H1 (cell line): Measurements from ENCODE around the gene VIT. TPM values are rescaled to one million over a fixed set of nuclear protein-coding genes. Genes with fewer than 3 reads are reported as not detected.

ENCODE experiments used
- CTCF ChIA-PET: fragments of 300-600 bp; sonication (Branson Sonifier 250); formaldehyde crosslinking; loops from one replicate; lab custom pipeline; 2021; ENCODE audit not compliant: partially characterized antibody; lab: Charles Lee
- POLR2A ChIA-PET: fragments of 300-600 bp; sonication (Branson Sonifier 250); formaldehyde crosslinking; loops from one replicate; lab custom pipeline; 2021; ENCODE audit warnings: inconsistent platforms; ENCODE audit not compliant: partially characterized antibody; lab: Charles Lee
- DNase-seq, 2 experiments: peaks; one replicate each; pipeline versions ENCODE4 v3.0.0 to v3.0.0-alpha.2; 2010 to 2022; ENCODE audit warnings: low spot score in 2 of 2, low read depth in 1 of 2, mixed read lengths in 1 of 2
- FAIRE-seq: peaks from 2 replicates; lab custom pipeline; 2011; peaks lifted over from hg19 to GRCh38; lab: Jason Lieb, UNC
- H2AFZ ChIP-seq: 2 replicates; pipeline ENCODE4 v1.8.1; 2012; ENCODE audit warnings: low read length, inconsistent platforms
- H2AK5ac ChIP-seq: 2 replicates; pipeline ENCODE4 v1.6.1; 2013; ENCODE audit warnings: low read depth, low read length
- H2BK120ac ChIP-seq: replicated peaks from 2 replicates; pipeline ENCODE3; 2013; ENCODE audit warnings: low read depth, low read length, inconsistent platforms
- H2BK12ac ChIP-seq: 2 replicates; pipeline ENCODE4 v1.6.1; 2013; ENCODE audit warnings: low read depth, low read length
- H2BK15ac ChIP-seq: 2 replicates; pipeline ENCODE4 v1.6.1; 2013; ENCODE audit warnings: low read length
- H2BK20ac ChIP-seq: 2 replicates; pipeline ENCODE4 v1.6.1; 2013; ENCODE audit warnings: low read length
- H2BK5ac ChIP-seq: 2 replicates; pipeline ENCODE4 v1.6.1; 2013; ENCODE audit warnings: low read depth, low read length
- H3K14ac ChIP-seq: 2 replicates; pipeline ENCODE4 v1.6.1; 2013; ENCODE audit warnings: inconsistent platforms; ENCODE audit not compliant: insufficient read length
- H3K18ac ChIP-seq: 2 replicates; pipeline ENCODE4 v1.6.1; 2013; ENCODE audit warnings: low read length; ENCODE audit errors: extremely low read depth
- H3K23ac ChIP-seq: 2 replicates; pipeline ENCODE4 v1.6.1; 2013; ENCODE audit warnings: inconsistent platforms; ENCODE audit not compliant: insufficient read length
- H3K23me2 ChIP-seq: 2 replicates; pipeline ENCODE4 v1.6.1; 2013; ENCODE audit warnings: low read depth, low read length
- H3K27ac ChIP-seq: 2 replicates; pipeline ENCODE4 v1.6.1; 2011; ENCODE audit warnings: low read depth, low read length, inconsistent platforms
- H3K27me3 ChIP-seq, 4 experiments: replicated peaks in 1 of 4; 1 replicate in 1 of 4; 2 replicates in 3 of 4; pipeline versions ENCODE4 v1.6.1 to v1.8.1; 2011 to 2013; ENCODE audit warnings: low read length in 3 of 4, mild to moderate bottlenecking in 3 of 4, inconsistent platforms in 2 of 4, mixed read lengths in 2 of 4, moderate library complexity in 1 of 4; ENCODE audit not compliant: control insufficient read depth in 3 of 4, insufficient read depth in 3 of 4; ENCODE audit errors: extremely low read depth in 1 of 4
- H3K36me3 ChIP-seq, 4 experiments: 2 replicates each; pipeline versions ENCODE4 v1.6.1 to v1.8.1; 2011 to 2013; ENCODE audit warnings: mild to moderate bottlenecking in 4 of 4, low read length in 3 of 4, moderate library complexity in 2 of 4, control low read depth in 1 of 4, inconsistent platforms in 1 of 4; ENCODE audit not compliant: insufficient read depth in 4 of 4, control insufficient read depth in 2 of 4
- H3K4ac ChIP-seq: replicated peaks from 2 replicates; pipeline ENCODE3; 2013; ENCODE audit warnings: low read length, low read depth, mixed read lengths, inconsistent platforms; ENCODE audit not compliant: insufficient read length
- H3K4me1 ChIP-seq, 4 experiments: replicated peaks in 1 of 4; 1 replicate in 1 of 4; 2 replicates in 3 of 4; pipeline versions ENCODE4 v1.6.1 to v1.8.1; 2011 to 2013; ENCODE audit warnings: low read length in 3 of 4, inconsistent platforms in 2 of 4, mixed read lengths in 1 of 4; ENCODE audit not compliant: insufficient read depth in 4 of 4, control insufficient read depth in 3 of 4
- H3K4me2 ChIP-seq, 2 experiments: 2 replicates each; pipeline versions ENCODE4 v1.6.1 to v1.8.1; 2011 to 2013; ENCODE audit warnings: low read depth in 2 of 2, low read length in 2 of 2, control low read depth in 1 of 2, inconsistent platforms in 1 of 2, mild to moderate bottlenecking in 1 of 2; ENCODE audit not compliant: insufficient read depth in 1 of 2
- H3K4me3 ChIP-seq, 4 experiments: fragments of 200-600, 300-600 bp in 1 of 4; sonication (generic), shearing (Covaris generic), sonication (Bioruptor Twin) in 1 of 4; 2 replicates each; pipeline versions ENCODE4 v1.5.1 to v1.8.1; 2011 to 2016; ENCODE audit warnings: low read length in 4 of 4, low read depth in 3 of 4, control low read depth in 2 of 4, inconsistent platforms in 2 of 4, mild to moderate bottlenecking in 2 of 4, mixed read lengths in 1 of 4, moderate library complexity in 1 of 4; ENCODE audit not compliant: insufficient read depth in 2 of 4; ENCODE audit errors: extremely low read depth in 1 of 4
- H3K56ac ChIP-seq: replicated peaks from 2 replicates; pipeline ENCODE3; 2013; ENCODE audit warnings: low read depth, mild to moderate bottlenecking, mixed read lengths, low read length, inconsistent platforms; ENCODE audit not compliant: insufficient read length
- H3K79me1 ChIP-seq: 2 replicates; pipeline ENCODE4 v1.6.1; 2013; ENCODE audit warnings: low read depth, low read length, control low read depth
- H3K79me2 ChIP-seq, 2 experiments: 2 replicates each; pipeline versions ENCODE4 v1.6.1 to v1.8.1; 2012 to 2013; ENCODE audit warnings: low read length in 2 of 2, mild to moderate bottlenecking in 2 of 2, inconsistent platforms in 1 of 2; ENCODE audit not compliant: insufficient read depth in 2 of 2, control insufficient read depth in 1 of 2
- H3K9ac ChIP-seq, 4 experiments: replicated peaks in 1 of 4; 1 replicate in 1 of 4; 2 replicates in 3 of 4; pipeline versions ENCODE4 v1.6.1 to v1.8.1; 2011 to 2013; ENCODE audit warnings: low read depth in 3 of 4, low read length in 3 of 4, control low read depth in 2 of 4, mild to moderate bottlenecking in 2 of 4, moderate library complexity in 2 of 4, inconsistent platforms in 1 of 4; ENCODE audit errors: extremely low read depth in 1 of 4
- H3K9me3 ChIP-seq, 2 experiments: 2 replicates each; pipeline versions ENCODE4 v1.6.1 to v1.8.1; 2012 to 2013; ENCODE audit warnings: mild to moderate bottlenecking in 2 of 2, moderate library complexity in 2 of 2, control low read depth in 1 of 2, inconsistent platforms in 1 of 2, low read depth in 1 of 2, low read length in 1 of 2, mixed read lengths in 1 of 2; ENCODE audit not compliant: insufficient read depth in 2 of 2
- H4K20me1 ChIP-seq, 2 experiments: replicated peaks in 1 of 2; 2 replicates each; pipeline versions ENCODE3 to v1.8.1; 2011 to 2013; ENCODE audit warnings: inconsistent platforms in 2 of 2, low read length in 2 of 2, mild to moderate bottlenecking in 1 of 2; ENCODE audit not compliant: insufficient read depth in 2 of 2, control insufficient read depth in 1 of 2
- H4K5ac ChIP-seq: 2 replicates; pipeline ENCODE4 v1.6.1; 2013; ENCODE audit warnings: low read length, low read depth, mixed read lengths, inconsistent platforms; ENCODE audit not compliant: insufficient read length
- H4K8ac ChIP-seq: 2 replicates; pipeline ENCODE4 v1.8.0; 2013; ENCODE audit warnings: mild to moderate bottlenecking, moderate library complexity, low read length, inconsistent platforms; ENCODE audit not compliant: insufficient read depth; ENCODE audit errors: extremely low read depth
- H4K91ac ChIP-seq: replicated peaks from 2 replicates; pipeline ENCODE3; 2013; ENCODE audit warnings: low read length, mixed read lengths, inconsistent platforms; ENCODE audit not compliant: insufficient read length
- BCL11A ChIP-seq, 2 experiments: IDR thresholded peaks; one replicate each; pipeline ENCODE4 v1.6.1; 2011; ENCODE audit warnings: low read depth in 2 of 2, low read length in 2 of 2, mild to moderate bottlenecking in 2 of 2
- CBX5 ChIP-seq: fragments of 300-800, 300-1000 bp; sonication (generic); IDR thresholded peaks from 2 replicates; pipeline ENCODE4 v1.7.1; 2016; ENCODE audit warnings: antibody characterized with exemption, low read length, low read depth
- CHD1 ChIP-seq: IDR thresholded peaks from 2 replicates; pipeline ENCODE4 v1.6.1; 2012; ENCODE audit warnings: low read depth, low read length, improper control_type of control experiment
- GABPA ChIP-seq: IDR thresholded peaks from 2 replicates; pipeline ENCODE4 v1.6.1; 2011; ENCODE audit warnings: mild to moderate bottlenecking, low read length, moderate library complexity, borderline replicate concordance; ENCODE audit not compliant: insufficient read depth
- HDAC6 ChIP-seq: IDR thresholded peaks from one replicate; pipeline ENCODE4 v1.7.1; 2012; ENCODE audit warnings: low read depth, mild to moderate bottlenecking, inconsistent platforms, low read length, moderate library complexity
- JUND ChIP-seq: IDR thresholded peaks from 2 replicates; pipeline ENCODE4 v1.6.1; 2011; ENCODE audit warnings: mild to moderate bottlenecking, improper control_type of control experiment, low read length
- MAFK ChIP-seq: IDR thresholded peaks from 2 replicates; pipeline ENCODE4 v1.6.1; 2012; ENCODE audit warnings: low read depth, mild to moderate bottlenecking, improper control_type of control experiment, low read length
- NANOG ChIP-seq: IDR thresholded peaks from 2 replicates; pipeline ENCODE4 v1.6.1; 2011; ENCODE audit warnings: low read length, low read depth, mild to moderate bottlenecking, inconsistent platforms; ENCODE audit not compliant: insufficient read depth, poor library complexity, severe bottlenecking
- PHF8 ChIP-seq: fragments of 200-600 bp; sonication (generic); conservative IDR thresholded peaks from 2 replicates; pipeline ENCODE4 v1.7.1; 2012; ENCODE audit warnings: low read depth, mild to moderate bottlenecking, inconsistent platforms, low read length, moderate library complexity
- POLR2AphosphoS5 ChIP-seq: IDR thresholded peaks from 2 replicates; pipeline ENCODE4 v1.6.1; 2011; ENCODE audit warnings: low read depth, low read length
- RFX5 ChIP-seq: IDR thresholded peaks from 2 replicates; pipeline ENCODE4 v1.6.1; 2011; ENCODE audit warnings: low read depth, low read length, improper control_type of control experiment, borderline replicate concordance
- RXRA ChIP-seq: IDR thresholded peaks from 2 replicates; pipeline ENCODE4 v1.6.1; 2011; ENCODE audit warnings: low read depth, mild to moderate bottlenecking, low read length, moderate library complexity; ENCODE audit not compliant: insufficient read depth
- SIN3A ChIP-seq, 2 experiments: IDR thresholded peaks in 1 of 2; conservative IDR thresholded peaks in 1 of 2; 2 replicates each; pipeline ENCODE4 v1.6.1; 2011 to 2012; ENCODE audit warnings: low read length in 2 of 2, improper control_type of control experiment in 1 of 2, low read depth in 1 of 2, mild to moderate bottlenecking in 1 of 2
- SIX5 ChIP-seq: IDR thresholded peaks from 2 replicates; pipeline ENCODE4 v1.6.1; 2011; ENCODE audit warnings: mild to moderate bottlenecking, low read depth, low read length
- SP1 ChIP-seq: IDR thresholded peaks from 2 replicates; pipeline ENCODE4 v1.6.1; 2011; ENCODE audit warnings: low read depth, low read length
- WGBS, 2 experiments: shearing (Covaris generic) in 1 of 2; methylation state at CpG; one replicate each; pipeline versions ENCODE4 v1.1.6 to v1.1.7; 2013 to 2015; ENCODE audit warnings: low lambda C conversion rate in 2 of 2, mixed read lengths in 2 of 2, inconsistent platforms in 1 of 2, low coverage in 1 of 2, missing lambda C conversion rate in 1 of 2; ENCODE audit not compliant: insufficient replicate concordance in 2 of 2, insufficient coverage in 1 of 2, insufficient read length in 1 of 2; ENCODE audit errors: extremely low coverage in 1 of 2, missing lambda C conversion rate in 1 of 2; 5-methylcytosine and 5-hydroxymethylcytosine counted together
- polyA plus RNA-seq, 7 experiments: library from polyadenylated mRNA; depleted of rRNA in 3 of 7; stranded (reverse) in 5 of 7; unstranded in 2 of 7; fragments of >200 nt in 5 of 7; fragments of 200-250 nt in 2 of 7; gene quantifications; 1 replicate in 5 of 7; 2 replicates in 1 of 7; 4 replicates in 1 of 7; pipeline versions ENCODE4 v1.2.1 to v1.2.3, GENCODE V29; 2011 to 2013; ENCODE audit warnings: missing spikeins in 2 of 7, mixed read lengths in 2 of 7
- total RNA-seq: library from RNA; stranded (reverse); fragmentation: NEBNext Ultra II Directional; extraction: Animal tissue kit (Norgen Biotek cat#: 25700); gene quantifications from 2 replicates; pipeline ENCODE4 v1.2.1, GENCODE V29; 2021

The VIT gene
- total and polyA plus RNA-seq, 2 of the 8 experiments (the other 6 are each of a cell fraction or from before 2014, with no cell fraction given): 0.03 TPM; not detected in 1

DNA sequence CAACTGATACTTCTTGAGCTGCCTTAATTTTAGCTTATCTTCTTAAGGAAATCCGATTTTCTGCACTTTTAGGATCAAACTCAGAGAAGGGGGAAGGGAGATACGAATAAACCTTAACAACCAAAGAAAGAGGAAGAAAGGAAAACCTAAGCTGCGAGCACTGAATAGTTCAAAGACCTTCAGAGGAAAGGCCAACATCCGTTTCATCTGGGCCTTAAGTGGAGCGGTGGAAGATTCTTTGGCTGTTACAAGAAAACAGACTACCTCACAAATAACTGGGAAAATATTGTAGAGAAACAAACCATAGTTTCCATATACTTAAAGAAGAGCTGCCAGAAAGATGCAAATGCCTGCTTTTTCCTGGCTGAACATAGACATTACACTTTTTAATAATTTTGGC lies 43.6 kb downstream of the VIT start:
- FAIRE-seq: no peak
- CTCF ChIA-PET: interaction anchor here (0.9 to 5.1 kb wide), 5 partner anchors 12 to 36 kb away, joined by 3 to 24 read pairs (median 3); no protein-coding TSS in a partner anchor

More for the DNA sequence above, 43.6 kb downstream of the VIT start:
- Histone ChIP-seq H2BK12ac (no peak overlapping the region), H2BK120ac (no peak overlapping the region), H3K27me3 (no peaks in the 10 kb centered on the region; a peak in 1 of 7 replicates), H3K23ac (no peak overlapping the region), H3K18ac (no peak overlapping the region), H3K14ac (no peak overlapping the region), H3K4me3 (no peak overlapping the region), H3K27ac (no peak overlapping the region), H3K9ac (no peak overlapping the region), H2BK20ac (no peak overlapping the region), H4K8ac (no peak overlapping the region), H3K36me3 (no peaks in the 10 kb centered on the region), H4K5ac (no peak overlapping the region), H3K4me1 (peaks cover 0 to 8% (median under 1%) of the 10 kb centered on the region in 4 experiments; a peak in 2 of 7 replicates), H3K79me1 (no peaks in the 10 kb centered on the region), H3K4me2 (no peak overlapping the region), H4K91ac (no peak overlapping the region), H3K9me3 (no peaks in the 10 kb centered on the region), H2BK15ac (no peak overlapping the region), H4K20me1 (no peaks in the 10 kb centered on the region), H2AFZ (no peak overlapping the region), H2AK5ac (no peak overlapping the region)
- no peak for DNase-seq
- 85% methylated on average over 5 of the region's 5 CpGs; no CpG with 5 or more reads in 1 of the 2 experiments for WGBS, 2 experiments
- POLR2A ChIA-PET: interaction anchor here (0.5 kb wide), 1 partner anchor 248 kb away, joined by 3 read pairs; no protein-coding TSS in a partner anchor
- no peak for TF ChIP-seq SIX5
- TF ChIP-seq HDAC6: no peak
- TF ChIP-seq PHF8: no peak
- no peak for TF ChIP-seq CHD1
- no peak for TF ChIP-seq BCL11A (IDR thresholded peaks at IDR 0.05; ENCODE audit: low read depth in 2 of 2, low read length in 2 of 2)
- TF ChIP-seq MAFK: no peak
- TF ChIP-seq JUND: no peak
- no peak for TF ChIP-seq SP1
- TF ChIP-seq CBX5: no peak
- TF ChIP-seq POLR2AphosphoS5: no peak
- no peak for TF ChIP-seq NANOG
- no peak for TF ChIP-seq GABPA
- no peak for TF ChIP-seq RXRA
- TF ChIP-seq RFX5: no peak
- no peak for TF ChIP-seq SIN3A (conservative IDR thresholded peaks at IDR 0.05 in 1 of 2, IDR thresholded peaks at IDR 0.05 in 1 of 2; ENCODE audit: low read depth in 1 of 2, low read length in 2 of 2)
- TF ChIP-seq, all 59 proteins: peak for 0
- H3K4ac ChIP-seq: no peak overlapping the region
- H3K23me2 ChIP-seq: no peaks in the 10 kb centered on the region
- H3K79me2 ChIP-seq: no peaks in the 10 kb centered on the region
- no peak overlapping the region for H3K56ac ChIP-seq
- no peak overlapping the region for H2BK5ac ChIP-seq
